ENCODE measurements around the gene IL17C. TPM values are rescaled to one million over a fixed set of nuclear protein-coding genes. Genes with fewer than 3 reads are reported as not detected.

Gene IL17C
- total RNA-seq, 1 donor from 2014 or later = not detected

GRCh38 chr16:88619859-88620815 is 18.2 kb upstream of the IL17C start:
- no peak for DNase-seq
- ATAC-seq = peak; percentile 9 to 27
- peaks cover 81% of the 10 kb centered on the region for H3K36me3 ChIP-seq
- intact Hi-C loops (cut with DNase I) = no loop called here
- peak overlapping the region; percentile 11 for H3K27ac ChIP-seq
- TF ChIP-seq, protein P1, sequence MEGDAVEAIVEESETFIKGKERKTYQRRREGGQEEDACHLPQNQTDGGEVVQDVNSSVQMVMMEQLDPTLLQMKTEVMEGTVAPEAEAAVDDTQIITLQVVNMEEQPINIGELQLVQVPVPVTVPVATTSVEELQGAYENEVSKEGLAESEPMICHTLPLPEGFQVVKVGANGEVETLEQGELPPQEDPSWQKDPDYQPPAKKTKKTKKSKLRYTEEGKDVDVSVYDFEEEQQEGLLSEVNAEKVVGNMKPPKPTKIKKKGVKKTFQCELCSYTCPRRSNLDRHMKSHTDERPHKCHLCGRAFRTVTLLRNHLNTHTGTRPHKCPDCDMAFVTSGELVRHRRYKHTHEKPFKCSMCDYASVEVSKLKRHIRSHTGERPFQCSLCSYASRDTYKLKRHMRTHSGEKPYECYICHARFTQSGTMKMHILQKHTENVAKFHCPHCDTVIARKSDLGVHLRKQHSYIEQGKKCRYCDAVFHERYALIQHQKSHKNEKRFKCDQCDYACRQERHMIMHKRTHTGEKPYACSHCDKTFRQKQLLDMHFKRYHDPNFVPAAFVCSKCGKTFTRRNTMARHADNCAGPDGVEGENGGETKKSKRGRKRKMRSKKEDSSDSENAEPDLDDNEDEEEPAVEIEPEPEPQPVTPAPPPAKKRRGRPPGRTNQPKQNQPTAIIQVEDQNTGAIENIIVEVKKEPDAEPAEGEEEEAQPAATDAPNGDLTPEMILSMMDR (IDR thresholded peaks at IDR 0.05) = no peak
- no peak overlapping the region for H3K4me3 ChIP-seq
- H3K9me3 ChIP-seq = no peaks in the 10 kb centered on the region
- H3K4me1 ChIP-seq = peaks cover 18% of the 10 kb centered on the region
- no peaks in the 10 kb centered on the region for H3K27me3 ChIP-seq (ENCODE audit: low read depth)

DNA sequence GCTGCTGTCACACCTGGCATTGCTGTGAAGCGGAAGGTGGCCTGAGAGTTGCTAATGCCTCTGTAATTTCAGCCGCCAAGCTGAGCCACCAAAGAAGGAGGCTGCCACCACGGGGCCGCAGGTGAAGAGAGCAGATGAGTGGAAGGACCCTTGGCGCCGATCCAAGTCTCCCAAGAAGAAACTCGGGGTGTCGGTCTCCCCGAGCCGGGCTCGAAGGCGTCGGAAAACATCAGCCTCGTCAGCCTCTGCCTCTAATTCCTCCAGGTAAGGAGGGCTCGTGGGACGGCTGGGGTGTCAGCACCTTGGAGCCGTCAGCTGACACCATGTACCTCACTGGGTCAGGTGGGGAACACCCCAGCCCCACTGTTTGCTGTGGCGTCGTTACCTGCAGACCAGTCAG is 16.2 kb upstream of the IL17C start:
- peaks cover 4% of the 10 kb centered on the region for H3K4me1 ChIP-seq
- H3K36me3 ChIP-seq = peaks cover 86% of the 10 kb centered on the region
- DNase-seq (no peak), ATAC-seq (no peak)
- H3K9me3 ChIP-seq = no peaks in the 10 kb centered on the region
- intact Hi-C loops (cut with DNase I) = no loop called here
- no peak overlapping the region for H3K4me3 ChIP-seq
- no peak overlapping the region for H3K27ac ChIP-seq
- TF ChIP-seq, protein P1 (IDR thresholded peaks at IDR 0.05) = no peak
- no peaks in the 10 kb centered on the region for H3K27me3 ChIP-seq (ENCODE audit: low read depth)

- no peaks in the 10 kb centered on the region for H3K9me3 ChIP-seq
- ATAC-seq (no peak), DNase-seq (no peak)
- no peak overlapping the region for H3K4me3 ChIP-seq
- no peak overlapping the region for H3K27ac ChIP-seq
- intact Hi-C loops (cut with DNase I) = no loop called here
- peaks cover 86% of the 10 kb centered on the region for H3K36me3 ChIP-seq
- TF ChIP-seq, protein P1 (IDR thresholded peaks at IDR 0.05) = no peak
- no peaks in the 10 kb centered on the region for H3K4me1 ChIP-seq
- no peaks in the 10 kb centered on the region for H3K27me3 ChIP-seq (ENCODE audit: low read depth)
These were observed 15.5 kb upstream of the IL17C start for GRCh38 chr16:88622866-88623265.

DNA sequence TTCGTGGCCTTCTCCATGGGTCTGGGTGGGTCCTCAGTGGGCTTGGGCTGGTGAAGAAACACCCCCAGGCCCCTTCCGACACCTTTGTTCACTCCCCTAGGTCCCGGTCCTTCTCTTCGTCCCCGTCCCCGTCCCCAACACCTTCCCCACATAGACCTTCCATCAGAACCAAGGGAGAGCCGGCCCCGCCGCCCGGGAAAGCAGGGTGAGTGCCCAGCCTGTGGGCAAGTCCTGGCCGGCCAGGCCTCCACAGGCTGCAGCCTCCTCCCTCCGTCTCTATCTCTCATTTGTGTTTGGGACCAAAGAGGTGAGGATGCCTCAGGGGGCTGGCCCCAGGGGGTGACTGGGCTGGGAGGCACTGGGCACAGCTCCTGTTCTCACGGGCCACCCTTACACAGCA is 14.5 kb upstream of the IL17C start:
- Histone ChIP-seq H3K9me3 (no peaks in the 10 kb centered on the region), H3K27ac (no peak overlapping the region), H3K4me3 (no peak overlapping the region), H3K4me1 (no peaks in the 10 kb centered on the region), H3K36me3 (peaks cover 86% of the 10 kb centered on the region), H3K27me3 (ENCODE audit: low read depth) (no peaks in the 10 kb centered on the region)
- ATAC-seq (no peak), DNase-seq (no peak)
- intact Hi-C loops (cut with DNase I) = no loop called here
- TF ChIP-seq, protein P1 (IDR thresholded peaks at IDR 0.05) = no peak

DNA sequence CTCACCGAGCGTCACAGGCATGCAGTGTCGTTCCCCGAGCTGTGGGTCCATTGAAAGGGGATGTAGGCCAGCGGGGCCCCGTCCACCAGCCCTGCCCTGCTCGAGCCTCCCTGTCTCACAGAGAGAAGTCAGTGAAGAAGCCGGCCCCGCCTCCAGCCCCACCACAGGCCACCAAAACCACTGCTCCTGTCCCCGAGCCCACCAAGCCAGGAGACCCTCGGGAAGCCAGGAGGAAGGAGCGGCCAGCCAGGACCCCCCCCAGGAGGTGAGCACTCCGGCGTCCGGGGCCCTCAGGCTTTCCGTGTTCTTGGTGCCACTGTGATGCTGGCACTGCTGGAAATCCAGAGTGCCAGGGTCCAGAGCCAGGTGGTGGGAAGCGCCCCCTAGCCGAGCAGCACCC is 13.9 kb upstream of the IL17C start:
- Histone ChIP-seq H3K4me3 (no peak overlapping the region), H3K27me3 (ENCODE audit: low read depth) (no peaks in the 10 kb centered on the region), H3K4me1 (no peaks in the 10 kb centered on the region), H3K27ac (no peak overlapping the region), H3K36me3 (peaks cover 86% of the 10 kb centered on the region), H3K9me3 (no peaks in the 10 kb centered on the region)
- DNase-seq (no peak), ATAC-seq (no peak)
- intact Hi-C loops (cut with DNase I) = no loop called here
- TF ChIP-seq, protein P1 (IDR thresholded peaks at IDR 0.05) = no peak
